CD4-positive, alpha-beta T cell treated with Interleukin-21 for 1 hour (primary cell): Measurements from ENCODE around the gene GPR37.

ENCODE experiments used
- DNase-seq: peaks from one replicate; pipeline ENCODE4 v3.0.0-alpha.2; 2020

Gene GPR37

GRCh38 chr7:124780056-124780455, 14.5 kb upstream of the GPR37 start:
- no peak for DNase-seq

GRCh38 chr7:124779620-124780019, 14.0 kb upstream of the GPR37 start:
- no peak for DNase-seq

GRCh38 chr7:124779194-124779593, 13.6 kb upstream of the GPR37 start:
- no peak for DNase-seq

- DNase-seq, result no peak
These were observed 11.7 kb upstream of the GPR37 start for GRCh38 chr7:124777268-124777667.

GRCh38 chr7:124776153-124776552, 10.6 kb upstream of the GPR37 start:
- no peak for DNase-seq

- DNase-seq, result no peak
These were observed 9.8 kb upstream of the GPR37 start for GRCh38 chr7:124775422-124775821.

- DNase-seq, result no peak
These were observed 8.3 kb upstream of the GPR37 start for GRCh38 chr7:124773938-124774337.

GRCh38 chr7:124773339-124773738, 7.7 kb upstream of the GPR37 start:
- no peak for DNase-seq

GRCh38 chr7:124769136-124769535, 3.5 kb upstream of the GPR37 start:
- DNase-seq, result no peak

GRCh38 chr7:124768525-124768924, 2.9 kb upstream of the GPR37 start:
- no peak for DNase-seq

- no peak for DNase-seq
These were observed 668 bp downstream of the GPR37 start for GRCh38 chr7:124764847-124765400.

GRCh38 chr7:124764051-124764846, 1.3 kb downstream of the GPR37 start:
- DNase-seq, result no peak

- DNase-seq, result no peak
These were observed 2.9 kb downstream of the GPR37 start for GRCh38 chr7:124762611-124763143.

GRCh38 chr7:124761164-124761715, 4.4 kb downstream of the GPR37 start:
- DNase-seq, result no peak

- no peak for DNase-seq
These were observed 7.3 kb downstream of the GPR37 start for GRCh38 chr7:124758327-124758726.

GRCh38 chr7:124754576-124755268, 10.9 kb downstream of the GPR37 start:
- DNase-seq, result no peak

GRCh38 chr7:124752310-124752709, 13.3 kb downstream of the GPR37 start:
- DNase-seq, result no peak

- no peak for DNase-seq
These were observed 14.6 kb downstream of the GPR37 start for GRCh38 chr7:124751027-124751426.

- DNase-seq, result no peak
These were observed 18.5 kb downstream of the GPR37 start for GRCh38 chr7:124747072-124747471.

- DNase-seq, result no peak
These were observed 27.0 kb downstream of the GPR37 start for GRCh38 chr7:124738639-124739038.

GRCh38 chr7:124737760-124738300, 27.8 kb downstream of the GPR37 start:
- no peak for DNase-seq

GRCh38 chr7:124728610-124729009, 37.0 kb downstream of the GPR37 start:
- no peak for DNase-seq

- no peak for DNase-seq
These were observed 40.9 kb downstream of the GPR37 start for GRCh38 chr7:124724507-124725192.
